Activated CD4-positive, alpha-beta memory T cell treated with anti-CD3 and anti-CD28 coated beads, Interleukin-2, amount 10 ng/mL, durations not matched to agents 7 days and 5 days (primary cell): ENCODE results near the gene BMF. TPM values are rescaled to one million over a fixed set of nuclear protein-coding genes. Genes with fewer than 3 reads are reported as not detected.

Experiments
- CTCF ChIA-PET: fragments of 350-600 bp; sonication (Branson Sonifier 250); formaldehyde crosslinking; loops from one replicate; lab custom pipeline; 2021; ENCODE audit warnings: antibody characterized with exemption, inconsistent platforms; lab: Charles Lee
- POLR2A ChIA-PET: fragments of 350-600 bp; sonication (Branson Sonifier 250); formaldehyde crosslinking; loops from one replicate; lab custom pipeline; 2021; ENCODE audit warnings: antibody characterized with exemption; lab: Charles Lee
- DNase-seq: peaks from one replicate; pipeline ENCODE4 v3.0.0-alpha.2; 2020
- H3K27ac Mint-ChIP-seq: one replicate; pipeline ENCODE4 v1.8.0; 2021; ENCODE audit warnings: mild to moderate bottlenecking, mixed read lengths
- H3K27me3 Mint-ChIP-seq: one replicate; pipeline ENCODE4 v1.8.0; 2021; ENCODE audit warnings: mixed read lengths
- H3K36me3 Mint-ChIP-seq: one replicate; pipeline ENCODE4 v1.8.0; 2021; ENCODE audit warnings: low read depth, mixed read lengths
- H3K4me1 Mint-ChIP-seq: one replicate; pipeline ENCODE4 v1.8.0; 2021; ENCODE audit warnings: mixed read lengths
- H3K4me3 Mint-ChIP-seq: one replicate; pipeline ENCODE4 v1.8.0; 2021; ENCODE audit warnings: mild to moderate bottlenecking, mixed read lengths
- H3K9me3 Mint-ChIP-seq: one replicate; pipeline ENCODE4 v1.8.0; 2021; ENCODE audit warnings: mixed read lengths
- total RNA-seq, 2 experiments: library from RNA; stranded (reverse); gene quantifications; one replicate each; pipeline ENCODE4 v1.2.3, GENCODE V29; 2021

The BMF gene
- total RNA-seq, 2 experiments from 2014 or later, result 25.7 to 30.2 TPM

GRCh38 chr15:40064231-40064894 is 44.3 kb downstream of the BMF start:
- Mint-ChIP-seq H3K4me1 (peaks cover 19% of the 10 kb centered on the region), H3K27me3 (no peaks in the 10 kb centered on the region), H3K4me3 (no peak overlapping the region), H3K36me3 (peaks cover 3% of the 10 kb centered on the region), H3K9me3 (no peaks in the 10 kb centered on the region), H3K27ac (no peak overlapping the region)
- ChIA-PET CTCF (no interaction called here), POLR2A (interaction anchor here (0.9 kb wide), 1 partner anchor 10 kb away, joined by 4 read pairs; no protein-coding TSS in a partner anchor)
- no peak for DNase-seq

DNA sequence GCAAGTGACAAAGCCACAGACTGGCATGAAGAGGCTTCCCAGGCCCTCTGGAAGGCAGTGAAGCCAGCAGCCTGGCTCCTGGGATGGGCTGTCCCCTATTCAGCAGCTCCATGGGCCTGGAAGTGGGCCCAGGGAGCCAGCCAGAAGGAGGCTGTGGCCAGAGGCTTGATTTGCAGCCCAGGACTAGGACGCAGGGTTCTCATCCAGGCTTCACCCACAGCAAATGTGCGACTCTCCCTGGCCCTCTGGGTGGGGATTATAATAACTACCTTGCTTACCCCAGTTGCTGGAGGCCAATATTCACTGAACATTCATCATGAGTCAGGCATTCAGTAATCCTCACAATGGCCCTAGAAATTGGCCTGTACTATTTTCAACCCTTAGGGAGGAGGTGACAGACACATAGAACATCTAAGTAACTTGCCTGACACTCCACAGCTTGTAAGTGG is 45.1 kb downstream of the BMF start:
- ChIA-PET CTCF (no interaction called here), POLR2A (interaction anchor here (0.9 kb wide), 1 partner anchor 9 kb away, joined by 4 read pairs; no protein-coding TSS in a partner anchor)
- no peak overlapping the region for H3K4me3 Mint-ChIP-seq
- no peaks in the 10 kb centered on the region for H3K9me3 Mint-ChIP-seq
- H3K36me3 Mint-ChIP-seq, result peaks cover 3% of the 10 kb centered on the region
- no peaks in the 10 kb centered on the region for H3K27me3 Mint-ChIP-seq
- no peak overlapping the region for H3K27ac Mint-ChIP-seq
- peaks cover 22% of the 10 kb centered on the region for H3K4me1 Mint-ChIP-seq
- no peak for DNase-seq

DNA sequence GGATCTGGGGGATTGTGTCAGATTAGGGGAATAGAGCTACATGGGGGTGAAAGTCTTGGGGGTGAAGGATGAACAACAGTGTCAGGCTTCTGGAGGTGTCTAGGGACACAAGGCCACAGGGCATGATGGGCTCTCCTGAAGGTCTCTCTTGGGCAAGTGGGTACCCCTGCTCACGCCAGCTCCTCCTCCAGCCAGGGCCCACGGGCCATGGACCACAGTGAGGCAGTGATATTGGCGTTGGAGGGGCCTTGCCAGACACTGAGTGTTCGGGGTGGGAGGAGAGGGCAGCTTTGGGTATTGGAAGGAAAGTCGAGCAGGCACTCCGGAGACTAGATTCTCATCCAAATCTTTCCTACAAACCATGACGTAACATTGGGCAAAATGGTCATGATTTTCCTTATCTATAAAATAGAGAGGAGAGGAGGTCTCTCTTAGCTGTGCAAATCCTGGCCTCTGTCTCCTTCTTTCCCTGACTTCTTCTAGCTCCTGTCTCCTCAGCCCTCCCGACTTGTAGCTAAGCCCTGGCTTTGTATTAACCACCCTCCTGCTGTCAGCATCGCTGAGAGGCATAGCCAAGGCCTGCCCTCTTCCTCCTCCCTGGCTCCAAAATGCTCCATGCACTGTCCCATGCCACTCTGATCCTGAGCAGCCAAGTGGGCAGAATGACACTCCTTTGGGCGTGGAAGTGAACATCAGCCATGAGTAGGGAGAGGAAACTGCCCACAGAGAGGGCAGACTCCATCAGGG is 45.7 kb downstream of the BMF start:
- ChIA-PET POLR2A (no interaction called here), CTCF (no interaction called here)
- H3K36me3 Mint-ChIP-seq, result peaks cover 3% of the 10 kb centered on the region
- DNase-seq, result no peak
- peaks cover 28% of the 10 kb centered on the region for H3K4me1 Mint-ChIP-seq
- no peaks in the 10 kb centered on the region for H3K27me3 Mint-ChIP-seq
- H3K9me3 Mint-ChIP-seq, result no peaks in the 10 kb centered on the region
- H3K4me3 Mint-ChIP-seq, result no peak overlapping the region
- H3K27ac Mint-ChIP-seq, result no peak overlapping the region

DNA sequence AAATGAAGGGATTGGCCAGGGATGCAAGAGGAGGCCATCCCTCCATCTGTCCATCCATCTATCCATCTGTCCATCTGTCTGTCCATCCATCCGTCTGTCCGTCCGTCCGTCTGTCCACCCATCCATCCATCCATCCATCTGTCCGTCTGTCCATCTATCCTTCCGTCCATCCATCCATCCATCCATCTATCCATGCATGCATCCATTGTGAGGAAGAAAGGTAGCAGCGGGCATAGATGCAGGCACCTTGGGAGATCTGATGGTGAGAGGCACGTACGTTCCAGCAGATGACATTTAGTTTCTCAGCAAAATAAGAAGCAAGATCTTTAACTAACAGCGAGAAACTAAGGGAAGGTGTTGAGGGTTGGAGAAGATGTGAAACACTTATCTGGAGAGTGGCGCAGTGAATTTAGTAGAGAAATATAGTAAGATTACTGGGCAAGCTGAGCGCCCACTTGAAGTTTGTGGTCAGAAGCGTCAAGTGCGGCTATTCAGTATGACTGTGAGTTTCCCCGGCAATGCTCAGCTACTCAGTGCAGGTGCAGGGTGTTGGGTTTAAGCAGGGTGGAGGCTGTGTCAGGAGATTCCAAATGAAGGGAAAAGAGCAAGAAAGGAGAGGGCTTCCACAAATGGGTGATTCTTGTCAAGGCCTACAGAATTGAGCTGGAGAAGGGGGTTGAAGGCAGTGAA is 47.3 kb downstream of the BMF start:
- Mint-ChIP-seq H3K27me3 (no peaks in the 10 kb centered on the region), H3K4me3 (no peak overlapping the region), H3K36me3 (peaks cover 3% of the 10 kb centered on the region), H3K9me3 (no peaks in the 10 kb centered on the region), H3K4me1 (peaks cover 32% of the 10 kb centered on the region), H3K27ac (no peak overlapping the region)
- DNase-seq, result peak; percentile 57
- POLR2A ChIA-PET, result interaction anchor here (1.1 to 5.1 kb wide), 3 partner anchors 9 to 46 kb away, joined by 3 to 19 read pairs (median 9); partner anchors contain the start of gene BMF
- CTCF ChIA-PET, result interaction anchor here (1.1 to 1.6 kb wide), 2 partner anchors 15 to 43 kb away, joined by 3 to 5 read pairs; no protein-coding TSS in a partner anchor

DNA sequence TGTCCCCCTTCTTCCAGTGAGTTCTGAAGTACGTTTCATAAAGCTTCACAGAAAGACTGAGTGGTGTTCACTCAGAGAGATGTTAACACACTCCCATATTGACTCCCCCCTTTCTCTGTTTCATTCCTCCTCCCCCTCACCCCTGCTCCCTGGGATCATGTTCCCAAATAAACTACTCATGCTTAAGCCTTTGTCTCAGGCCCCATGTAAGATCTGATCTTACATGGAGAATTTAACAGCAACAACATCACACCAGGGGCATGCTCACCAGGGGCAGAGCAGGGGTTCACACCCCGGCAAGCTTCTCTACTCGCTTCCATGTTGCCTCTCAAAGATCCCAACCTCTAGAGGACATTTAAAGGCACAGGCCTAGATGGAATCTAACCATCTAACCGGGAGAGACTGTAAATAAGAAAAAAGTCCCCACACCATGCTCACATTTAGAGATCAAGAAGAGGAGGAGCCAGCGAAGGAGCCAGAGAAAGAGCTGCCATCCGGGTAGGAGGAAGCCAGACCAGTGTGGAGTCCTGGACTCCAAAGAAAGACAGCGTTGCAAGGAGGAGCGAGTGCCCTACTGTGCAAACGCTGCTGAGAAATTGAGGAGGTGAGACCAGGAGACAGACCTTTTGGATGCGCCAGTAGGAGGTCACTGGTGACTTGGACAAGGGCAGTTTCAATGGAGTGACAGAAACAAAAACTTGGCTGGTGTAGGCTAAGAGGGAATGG is 48.3 kb downstream of the BMF start:
- ChIA-PET CTCF (interaction anchor here (1.0 to 1.1 kb wide), 4 partner anchors 15 to 215 kb away, joined by 3 read pairs; no protein-coding TSS in a partner anchor), POLR2A (interaction anchor here (1.3 to 5.1 kb wide), 4 partner anchors 12 to 47 kb away, joined by 3 to 19 read pairs (median 6); partner anchors contain the start of gene BMF)
- no peaks in the 10 kb centered on the region for H3K27me3 Mint-ChIP-seq
- no peaks in the 10 kb centered on the region for H3K9me3 Mint-ChIP-seq
- H3K36me3 Mint-ChIP-seq, result peaks cover 3% of the 10 kb centered on the region
- no peak overlapping the region for H3K4me3 Mint-ChIP-seq
- DNase-seq, result no peak
- H3K4me1 Mint-ChIP-seq, result peaks cover 36% of the 10 kb centered on the region
- H3K27ac Mint-ChIP-seq, result no peak overlapping the region

DNA sequence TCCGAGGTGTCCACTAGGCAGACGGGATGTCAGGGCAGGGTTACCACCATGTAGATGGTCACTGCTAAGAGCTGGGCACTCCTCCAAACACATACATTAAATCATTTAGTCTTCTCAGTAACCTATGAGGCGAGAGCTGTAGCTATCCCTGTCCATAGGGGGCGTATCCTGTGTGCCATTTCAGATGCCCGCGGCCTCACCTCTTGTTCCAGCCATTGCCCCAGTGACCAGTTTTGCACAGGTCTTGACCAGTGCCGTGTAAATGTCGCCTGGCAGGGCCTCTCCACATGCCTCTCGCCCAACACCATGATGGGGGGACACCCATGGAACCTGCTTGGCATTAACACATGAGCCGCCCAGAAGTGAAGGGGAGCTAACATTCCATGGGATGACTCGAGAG is 48.9 kb downstream of the BMF start:
- H3K9me3 Mint-ChIP-seq, result no peaks in the 10 kb centered on the region

DNA sequence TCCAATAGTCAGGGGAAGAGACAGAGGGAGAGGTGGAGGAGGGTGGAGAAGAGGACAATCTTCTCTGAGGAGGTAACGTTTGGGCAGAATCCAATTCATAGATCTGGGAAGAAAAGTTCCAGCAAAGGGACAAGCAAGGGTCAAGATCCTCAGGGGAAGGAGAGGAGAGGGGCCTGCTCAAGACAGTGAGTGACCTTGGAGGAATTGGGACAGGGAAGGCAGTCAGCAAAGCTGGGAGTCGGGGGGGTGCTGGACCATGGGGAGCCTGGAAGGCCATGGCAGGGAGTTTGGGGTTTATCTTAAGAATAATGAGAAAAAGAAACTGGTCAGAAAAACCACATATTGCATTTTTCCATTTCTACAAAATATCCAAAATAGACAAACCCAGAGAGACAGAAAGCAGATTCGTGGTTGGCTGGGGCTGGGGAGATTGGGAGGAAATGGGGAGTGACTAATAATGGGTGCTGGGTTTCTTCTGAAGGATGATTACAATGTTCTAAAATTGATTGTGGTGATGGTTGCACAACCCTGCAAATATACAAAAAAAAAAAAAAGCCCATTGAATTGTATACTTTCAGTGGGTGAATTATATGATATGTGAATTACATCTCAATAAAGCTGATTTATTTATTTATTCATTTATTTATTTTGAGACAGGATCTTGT is 50.1 kb downstream of the BMF start:
- Mint-ChIP-seq H3K27ac (no peak overlapping the region), H3K4me1 (peaks cover 40% of the 10 kb centered on the region), H3K4me3 (no peak overlapping the region), H3K36me3 (peaks cover 3% of the 10 kb centered on the region), H3K9me3 (no peaks in the 10 kb centered on the region), H3K27me3 (no peaks in the 10 kb centered on the region)
- ChIA-PET POLR2A (interaction anchor here (1.6 to 5.1 kb wide), 4 partner anchors 10 to 50 kb away, joined by 3 to 19 read pairs (median 6); partner anchors contain the start of gene BMF), CTCF (interaction anchor here (0.7 kb wide), 1 partner anchor 215 kb away, joined by 4 read pairs; no protein-coding TSS in a partner anchor)
- DNase-seq, result no peak

More for the DNA sequence above, 48.9 kb downstream of the BMF start:
- H3K4me3 Mint-ChIP-seq, result no peak overlapping the region
- no peak for DNase-seq
- H3K4me1 Mint-ChIP-seq, result peaks cover 38% of the 10 kb centered on the region
- H3K27me3 Mint-ChIP-seq, result no peaks in the 10 kb centered on the region
- no peak overlapping the region for H3K27ac Mint-ChIP-seq
- CTCF ChIA-PET, result interaction anchor here (0.8 to 1.0 kb wide), 4 partner anchors 45 to 215 kb away, joined by 3 read pairs; no protein-coding TSS in a partner anchor
- peaks cover 3% of the 10 kb centered on the region for H3K36me3 Mint-ChIP-seq
- POLR2A ChIA-PET, result interaction anchor here (1.3 to 5.1 kb wide), 4 partner anchors 12 to 48 kb away, joined by 3 to 19 read pairs (median 6); partner anchors contain the start of gene BMF

- POLR2A ChIA-PET, result interaction anchor here (0.5 to 1.9 kb wide), 4 partner anchors 36 to 57 kb away, joined by 3 to 6 read pairs (median 4); no protein-coding TSS in a partner anchor
- peaks cover 56% of the 10 kb centered on the region for H3K4me1 Mint-ChIP-seq
Observed at GRCh38 chr15:40055576-40056293, 52.9 kb downstream of the BMF start.

DNA sequence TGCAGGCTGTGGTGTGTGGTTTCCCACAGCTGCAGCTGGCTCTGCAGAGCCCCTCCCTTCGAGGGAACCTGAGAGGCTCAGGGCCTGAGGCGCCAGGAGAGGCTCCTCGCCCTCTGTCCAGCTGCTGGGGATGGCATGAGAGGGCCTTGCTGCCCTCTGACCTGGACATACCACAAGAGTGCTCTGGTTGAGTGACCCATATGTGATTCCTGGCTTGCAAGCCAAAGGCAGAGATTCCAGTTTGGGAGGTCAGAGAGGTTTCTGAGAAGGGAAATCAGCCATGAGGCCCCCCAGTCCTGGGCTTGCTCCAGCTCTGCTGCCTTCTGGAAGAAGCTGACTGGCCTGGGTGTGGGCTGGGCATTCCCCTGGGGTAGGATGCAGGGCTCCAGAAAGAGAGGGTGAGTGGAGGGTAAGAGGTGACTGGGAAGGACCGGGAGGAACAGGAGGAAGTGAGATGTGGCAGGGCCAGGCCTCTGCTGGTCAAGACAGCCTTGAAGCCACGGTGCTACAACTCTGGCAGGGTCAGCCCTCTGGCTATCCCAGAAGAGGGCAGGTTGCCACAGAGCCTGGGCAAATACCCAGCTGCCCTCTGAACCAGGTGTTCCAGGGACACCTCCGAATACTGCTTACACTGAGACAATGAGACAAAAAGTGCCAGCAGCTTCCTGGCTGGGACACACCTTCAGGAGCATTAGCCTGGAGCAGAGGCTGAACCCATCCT is 53.7 kb downstream of the BMF start:
- Mint-ChIP-seq H3K36me3 (peaks cover 2% of the 10 kb centered on the region), H3K4me1 (peaks cover 59% of the 10 kb centered on the region), H3K9me3 (no peaks in the 10 kb centered on the region), H3K27me3 (no peaks in the 10 kb centered on the region), H3K4me3 (no peak overlapping the region), H3K27ac (peak overlapping the region; percentile 77)
- CTCF ChIA-PET, result interaction anchor here (0.5 to 2.4 kb wide), 5 partner anchors 10 to 219 kb away, joined by 3 to 17 read pairs (median 5); no protein-coding TSS in a partner anchor
- DNase-seq, result peak; percentile 63
- POLR2A ChIA-PET, result interaction anchor here (0.9 to 1.9 kb wide), 8 partner anchors 9 to 107 kb away, joined by 3 to 8 read pairs (median 4); partner anchors contain the start of gene BUB1B

More at GRCh38 chr15:40055576-40056293, 52.9 kb downstream of the BMF start:
- Mint-ChIP-seq H3K27ac (no peak overlapping the region), H3K27me3 (no peaks in the 10 kb centered on the region), H3K36me3 (peaks cover 3% of the 10 kb centered on the region), H3K4me3 (no peak overlapping the region), H3K9me3 (no peaks in the 10 kb centered on the region)
- DNase-seq, result no peak
- CTCF ChIA-PET, result interaction anchor here (0.5 to 2.4 kb wide), 3 partner anchors 10 to 49 kb away, joined by 3 to 17 read pairs (median 5); no protein-coding TSS in a partner anchor

GRCh38 chr15:40054605-40054854 is 54.1 kb downstream of the BMF start:
- CTCF ChIA-PET, result interaction anchor here (1.0 to 2.4 kb wide), 3 partner anchors 9 to 219 kb away, joined by 3 to 17 read pairs (median 6); no protein-coding TSS in a partner anchor
- no peaks in the 10 kb centered on the region for H3K27me3 Mint-ChIP-seq
- peaks cover 59% of the 10 kb centered on the region for H3K4me1 Mint-ChIP-seq
- no peak for DNase-seq
- no peaks in the 10 kb centered on the region for H3K9me3 Mint-ChIP-seq
- POLR2A ChIA-PET, result interaction anchor here (0.9 to 1.9 kb wide), 6 partner anchors 9 to 107 kb away, joined by 3 to 8 read pairs (median 4); partner anchors contain the start of gene BUB1B
- H3K4me3 Mint-ChIP-seq, result no peak overlapping the region
- H3K36me3 Mint-ChIP-seq, result peaks cover 3% of the 10 kb centered on the region
- H3K27ac Mint-ChIP-seq, result peak overlapping the region; percentile 77
